GM12801 (cell line): ENCODE data around the gene PLA2G2C.

ENCODE experiments used
- TF ChIP-seq, protein P1 (sequence below): IDR thresholded peaks from one replicate; pipeline ENCODE4 v1.5.1; 2011; ENCODE audit warnings: control low read depth; ENCODE audit not compliant: insufficient read length; ENCODE audit errors: extremely low read depth

PLA2G2C gene

DNA sequence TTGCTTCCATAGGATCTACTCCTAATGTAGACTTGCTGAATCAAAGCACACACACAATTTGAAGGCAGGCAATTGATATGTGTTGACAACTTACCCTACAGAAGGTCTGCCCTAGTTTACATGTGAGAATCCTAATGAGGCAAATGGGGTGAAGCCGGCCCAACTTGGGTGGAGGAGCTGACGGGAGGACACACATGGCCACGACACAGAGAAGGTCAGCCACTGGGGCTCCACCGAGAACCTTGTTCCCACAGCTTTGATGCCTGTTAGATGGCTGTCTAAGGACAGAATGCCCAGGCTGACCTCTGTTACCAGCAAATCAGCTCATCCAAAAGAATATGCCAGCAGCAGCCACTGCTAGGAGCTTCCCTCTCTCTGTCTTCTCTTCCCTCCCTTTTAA, 65.5 kb downstream of the PLA2G2C start:
- TF ChIP-seq, protein P1, sequence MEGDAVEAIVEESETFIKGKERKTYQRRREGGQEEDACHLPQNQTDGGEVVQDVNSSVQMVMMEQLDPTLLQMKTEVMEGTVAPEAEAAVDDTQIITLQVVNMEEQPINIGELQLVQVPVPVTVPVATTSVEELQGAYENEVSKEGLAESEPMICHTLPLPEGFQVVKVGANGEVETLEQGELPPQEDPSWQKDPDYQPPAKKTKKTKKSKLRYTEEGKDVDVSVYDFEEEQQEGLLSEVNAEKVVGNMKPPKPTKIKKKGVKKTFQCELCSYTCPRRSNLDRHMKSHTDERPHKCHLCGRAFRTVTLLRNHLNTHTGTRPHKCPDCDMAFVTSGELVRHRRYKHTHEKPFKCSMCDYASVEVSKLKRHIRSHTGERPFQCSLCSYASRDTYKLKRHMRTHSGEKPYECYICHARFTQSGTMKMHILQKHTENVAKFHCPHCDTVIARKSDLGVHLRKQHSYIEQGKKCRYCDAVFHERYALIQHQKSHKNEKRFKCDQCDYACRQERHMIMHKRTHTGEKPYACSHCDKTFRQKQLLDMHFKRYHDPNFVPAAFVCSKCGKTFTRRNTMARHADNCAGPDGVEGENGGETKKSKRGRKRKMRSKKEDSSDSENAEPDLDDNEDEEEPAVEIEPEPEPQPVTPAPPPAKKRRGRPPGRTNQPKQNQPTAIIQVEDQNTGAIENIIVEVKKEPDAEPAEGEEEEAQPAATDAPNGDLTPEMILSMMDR, result no peak

DNA sequence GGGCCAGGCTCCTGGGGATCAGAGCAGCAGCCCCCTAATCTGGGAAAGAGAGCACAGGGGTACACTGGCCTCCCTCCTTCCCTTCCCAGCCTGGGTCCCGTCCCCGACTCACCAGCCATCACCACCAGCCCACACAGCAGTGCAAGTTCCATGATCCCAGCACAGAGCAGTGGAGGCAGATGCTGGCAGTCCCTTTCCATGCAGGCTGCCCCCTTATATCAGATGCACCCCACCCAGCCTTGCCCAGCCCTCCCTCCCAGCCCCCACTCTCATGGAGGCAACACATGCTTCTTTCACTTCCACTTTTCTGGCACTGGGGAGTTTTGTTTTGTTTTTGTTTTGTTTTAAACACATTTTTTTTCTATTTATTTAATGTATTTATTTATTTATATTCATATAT, 67.0 kb downstream of the PLA2G2C start, which contains the start of gene PLA2G2D:
Gene PLA2G2D (minus strand): TSS at position 190 of the 400 bp plus-strand sequence. CDS start 38 bp downstream, at position 152.
- TF ChIP-seq, protein P1, result no peak

DNA sequence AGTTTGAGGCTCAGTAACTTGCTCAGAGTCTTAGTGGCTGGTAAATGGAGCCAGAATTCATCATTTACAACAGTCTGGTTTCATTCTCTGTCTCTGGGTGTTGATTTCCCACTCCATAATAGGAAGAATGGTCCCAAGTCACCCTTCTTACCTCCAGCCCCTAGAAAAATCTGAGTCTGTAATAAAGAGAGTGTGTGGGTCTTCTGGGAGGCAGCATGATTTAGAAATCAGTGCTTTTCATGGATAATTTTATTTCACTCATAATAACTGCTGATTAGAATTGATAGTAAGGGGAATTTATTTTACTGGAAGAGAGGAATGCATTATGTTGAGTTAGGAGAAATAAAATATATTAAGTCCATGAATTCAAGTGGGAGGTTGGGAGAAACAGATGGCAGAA, 69.1 kb downstream of the PLA2G2C start:
- TF ChIP-seq, protein P1, result no peak

DNA sequence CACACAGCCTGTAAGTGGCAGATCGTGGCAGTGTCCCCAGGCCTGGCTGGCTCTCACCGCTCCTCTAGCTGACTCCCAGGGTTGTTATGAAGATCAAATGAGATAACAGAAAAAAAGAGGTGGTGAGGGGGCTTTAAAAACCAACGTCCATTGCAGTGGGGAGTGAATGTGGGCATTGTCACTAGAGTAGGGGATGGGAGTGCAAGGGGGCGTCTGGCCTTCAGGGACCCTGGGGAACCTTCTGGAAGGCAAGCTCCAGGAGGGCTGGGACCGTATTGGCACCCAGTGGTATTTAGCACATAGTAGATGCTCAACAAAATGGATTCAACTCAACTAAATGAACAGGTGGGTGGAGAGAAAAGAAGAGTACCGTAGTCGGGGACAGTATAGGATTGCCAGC, 70.4 kb downstream of the PLA2G2C start:
- TF ChIP-seq, protein P1, result no peak

DNA sequence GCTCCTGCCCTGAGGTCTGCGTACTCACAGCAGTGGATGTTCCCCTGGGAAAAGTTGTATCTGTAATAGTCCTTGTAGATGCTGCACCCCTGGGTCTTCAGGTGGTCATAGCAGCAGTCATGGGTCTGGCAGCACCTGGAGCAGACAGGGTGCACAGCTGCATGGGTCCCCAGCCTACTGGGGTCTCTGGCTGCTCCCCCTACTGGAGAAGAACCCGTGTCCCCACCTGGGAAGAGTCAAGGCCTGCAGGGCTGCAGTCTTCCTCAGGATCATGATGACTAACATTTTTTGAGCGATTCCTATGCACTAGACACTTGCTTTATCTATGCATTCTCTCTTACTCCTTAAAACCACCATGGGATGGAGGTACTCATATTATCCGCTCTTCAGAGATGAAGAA, 70.8 kb downstream of the PLA2G2C start:
- TF ChIP-seq, protein P1, result no peak

DNA sequence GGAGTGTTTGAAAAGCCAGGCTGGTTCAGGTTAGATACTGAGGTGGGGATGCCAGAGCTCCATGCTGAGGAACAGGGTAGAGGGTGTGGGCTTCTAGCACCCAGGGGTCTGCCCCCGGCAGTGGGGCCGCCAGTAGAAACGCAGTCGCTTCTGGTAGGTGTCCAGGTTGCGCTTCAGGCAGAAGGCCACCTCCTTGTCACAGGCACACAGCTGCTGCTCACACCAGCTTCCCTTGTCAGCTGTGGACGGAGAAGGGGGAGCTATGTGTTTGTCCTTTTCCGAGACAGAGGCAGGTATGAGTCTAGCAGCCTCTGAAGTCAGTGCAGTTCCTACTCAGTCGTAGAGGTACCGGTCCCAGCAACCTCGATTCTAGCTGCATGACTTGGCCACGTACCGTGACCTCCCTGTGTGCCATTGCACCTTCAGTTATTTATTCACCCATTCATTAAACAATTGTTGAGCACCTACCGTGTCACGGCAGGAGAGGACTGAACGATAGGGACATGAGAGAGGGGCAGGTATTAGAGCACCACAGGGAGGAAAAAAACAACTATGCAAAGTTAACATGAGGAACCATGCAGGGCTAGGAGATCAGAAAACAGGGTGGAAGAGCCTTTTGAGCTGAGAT, 72.2 kb downstream of the PLA2G2C start:
- TF ChIP-seq, protein P1, result no peak
